Measurements from ENCODE around the gene PDE6B.

DNA sequence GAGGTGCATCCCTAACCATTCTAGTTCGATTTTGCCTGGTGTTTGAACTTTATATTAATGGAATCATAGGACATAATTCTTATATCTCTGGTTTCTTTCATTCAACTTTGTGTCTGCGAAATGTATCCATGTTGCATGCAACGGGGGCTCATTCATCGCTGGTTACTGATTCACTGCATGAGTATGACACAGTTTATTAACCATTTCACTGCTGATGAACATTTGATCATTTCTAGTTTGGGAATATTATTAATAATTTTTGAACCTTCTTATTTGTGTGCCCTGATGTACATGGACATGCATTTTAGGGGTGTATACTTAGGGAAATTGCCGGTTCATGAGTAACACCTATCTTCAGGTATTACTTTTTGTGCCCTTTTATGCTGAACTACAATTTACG is 44.2 kb upstream of the PDE6B start:
- TF ChIP-seq, protein P1, sequence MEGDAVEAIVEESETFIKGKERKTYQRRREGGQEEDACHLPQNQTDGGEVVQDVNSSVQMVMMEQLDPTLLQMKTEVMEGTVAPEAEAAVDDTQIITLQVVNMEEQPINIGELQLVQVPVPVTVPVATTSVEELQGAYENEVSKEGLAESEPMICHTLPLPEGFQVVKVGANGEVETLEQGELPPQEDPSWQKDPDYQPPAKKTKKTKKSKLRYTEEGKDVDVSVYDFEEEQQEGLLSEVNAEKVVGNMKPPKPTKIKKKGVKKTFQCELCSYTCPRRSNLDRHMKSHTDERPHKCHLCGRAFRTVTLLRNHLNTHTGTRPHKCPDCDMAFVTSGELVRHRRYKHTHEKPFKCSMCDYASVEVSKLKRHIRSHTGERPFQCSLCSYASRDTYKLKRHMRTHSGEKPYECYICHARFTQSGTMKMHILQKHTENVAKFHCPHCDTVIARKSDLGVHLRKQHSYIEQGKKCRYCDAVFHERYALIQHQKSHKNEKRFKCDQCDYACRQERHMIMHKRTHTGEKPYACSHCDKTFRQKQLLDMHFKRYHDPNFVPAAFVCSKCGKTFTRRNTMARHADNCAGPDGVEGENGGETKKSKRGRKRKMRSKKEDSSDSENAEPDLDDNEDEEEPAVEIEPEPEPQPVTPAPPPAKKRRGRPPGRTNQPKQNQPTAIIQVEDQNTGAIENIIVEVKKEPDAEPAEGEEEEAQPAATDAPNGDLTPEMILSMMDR (conservative IDR thresholded peaks at IDR 0.05 in 1 of 2, IDR thresholded peaks at IDR 0.05 in 1 of 2; ENCODE audit: extremely low read depth in 1 of 2, insufficient read depth in 1 of 2, low read depth in 1 of 2, low read length in 2 of 2), result no peak
- no peak for TF ChIP-seq EZH2 (IDR thresholded peaks at IDR 0.05; ENCODE audit: borderline replicate concordance, low read length)
